Fibroblast of peridontal ligament (primary cell): Measurements from ENCODE around the gene TUBB.

Source experiments
- DNase-seq: peaks from one replicate; pipeline ENCODE4 v3.0.0-alpha.2; 2010; ENCODE audit errors: extremely low read depth

TUBB gene

GRCh38 chr6:30687659-30688431 is 32.3 kb upstream of the TUBB start:
- DNase-seq, result peak; percentile 61

- DNase-seq, result no peak
These were observed 31.6 kb upstream of the TUBB start for GRCh38 chr6:30688569-30688968.

DNA sequence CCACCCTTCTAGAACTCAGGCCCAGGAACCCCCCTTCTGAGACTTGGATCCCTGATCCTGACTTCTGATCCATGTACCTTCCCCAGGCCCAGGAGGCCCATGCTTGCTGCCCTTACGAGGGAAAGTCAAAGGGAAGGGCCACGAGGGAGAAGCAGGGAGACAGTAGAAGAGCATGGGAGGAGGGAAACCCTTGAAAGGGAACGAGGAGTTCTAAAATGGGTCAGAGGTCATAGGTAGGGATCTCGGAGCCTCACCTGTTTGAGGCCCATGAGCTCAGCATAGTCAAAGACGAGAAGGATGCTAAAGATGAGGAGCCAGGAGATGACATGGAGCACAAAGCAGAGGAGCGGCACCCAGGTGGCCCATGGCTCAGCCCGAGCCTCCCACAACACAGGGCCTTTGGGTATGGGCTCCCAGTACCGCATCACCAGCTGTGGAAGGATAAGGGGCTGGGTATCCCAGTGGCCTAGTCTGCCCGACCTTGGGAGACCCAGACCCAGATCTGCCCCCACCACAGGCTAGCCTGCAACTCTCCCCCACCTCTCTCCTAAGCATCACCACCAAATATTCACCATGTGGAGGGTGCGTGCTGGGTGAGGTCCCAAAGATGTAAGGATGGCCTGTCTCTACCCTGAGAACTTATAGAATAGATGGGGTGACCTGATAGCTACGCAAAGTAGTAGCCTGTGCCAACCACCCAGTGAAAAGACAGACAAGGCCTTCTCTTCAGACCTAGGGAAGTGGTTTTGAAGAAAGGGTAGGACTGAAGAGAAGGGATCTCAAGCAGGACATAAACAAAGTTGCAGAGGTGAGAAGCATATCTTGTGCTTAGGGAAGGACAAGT is 30.9 kb upstream of the TUBB start:
- DNase-seq, result no peak

DNA sequence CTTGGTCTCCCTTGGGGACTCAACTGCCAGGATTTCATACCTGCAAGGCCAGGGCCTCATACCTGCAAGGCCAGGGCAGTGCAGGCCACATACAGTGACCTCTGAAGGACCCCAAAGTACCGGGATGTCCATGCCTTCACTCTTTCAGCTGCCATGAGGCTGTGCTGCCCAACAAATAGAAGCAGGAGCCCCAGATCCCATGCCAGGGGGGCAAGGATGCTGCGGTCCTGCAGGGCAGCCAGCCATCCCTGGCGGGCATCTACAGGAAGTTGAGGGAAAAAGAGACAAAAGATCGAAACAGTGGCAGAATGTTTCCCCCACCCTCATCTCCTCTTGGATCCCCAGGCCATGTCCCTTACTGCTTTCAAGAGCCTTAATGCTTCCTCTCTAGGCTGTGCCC is 30.2 kb upstream of the TUBB start:
- no peak for DNase-seq

DNA sequence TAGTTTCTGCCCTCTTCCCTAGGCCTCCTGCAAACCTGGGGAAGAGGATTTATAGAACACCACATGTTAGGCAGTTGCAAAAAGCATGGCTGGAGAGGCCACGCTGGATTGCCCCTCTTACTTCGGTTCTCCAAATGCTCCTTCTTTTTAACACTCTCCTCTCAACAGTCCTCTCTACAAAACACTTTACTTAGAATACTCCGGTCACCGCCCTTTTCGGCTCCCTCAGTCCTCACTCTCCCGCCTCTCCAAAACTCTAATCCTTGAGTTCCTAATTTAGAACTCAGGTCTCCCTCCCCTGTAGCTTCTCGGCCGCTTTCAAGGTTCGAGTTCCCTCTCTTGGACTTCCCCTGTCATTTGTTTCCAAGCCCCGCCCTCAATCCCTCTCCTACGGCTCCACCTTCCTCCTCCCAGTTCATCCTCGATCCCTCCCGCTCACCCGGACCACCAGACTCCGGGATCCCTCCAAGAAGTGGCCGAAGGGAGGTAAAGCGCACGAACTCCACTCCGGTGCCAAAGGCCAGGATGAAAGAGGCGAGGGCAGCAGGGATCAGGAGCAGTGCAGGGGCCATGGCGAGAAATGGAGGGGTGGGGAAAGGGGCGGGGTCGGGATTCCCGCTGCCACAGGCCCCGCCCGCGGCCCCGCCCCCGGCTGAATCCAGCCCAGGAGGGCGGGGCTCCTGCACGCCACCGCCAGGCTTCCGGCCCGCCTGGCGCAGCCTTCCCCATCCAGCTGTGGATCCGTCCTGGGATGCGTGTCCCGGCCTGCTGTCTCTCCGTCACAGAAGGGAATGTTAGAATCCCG is 29.5 kb upstream of the TUBB start, which contains the start of gene NRM:
NRM (minus strand) TSS at position 582 of the 805 bp plus-strand sequence; CDS start at position 572, 10 bp downstream.
- DNase-seq, result peak; percentile 75

DNA sequence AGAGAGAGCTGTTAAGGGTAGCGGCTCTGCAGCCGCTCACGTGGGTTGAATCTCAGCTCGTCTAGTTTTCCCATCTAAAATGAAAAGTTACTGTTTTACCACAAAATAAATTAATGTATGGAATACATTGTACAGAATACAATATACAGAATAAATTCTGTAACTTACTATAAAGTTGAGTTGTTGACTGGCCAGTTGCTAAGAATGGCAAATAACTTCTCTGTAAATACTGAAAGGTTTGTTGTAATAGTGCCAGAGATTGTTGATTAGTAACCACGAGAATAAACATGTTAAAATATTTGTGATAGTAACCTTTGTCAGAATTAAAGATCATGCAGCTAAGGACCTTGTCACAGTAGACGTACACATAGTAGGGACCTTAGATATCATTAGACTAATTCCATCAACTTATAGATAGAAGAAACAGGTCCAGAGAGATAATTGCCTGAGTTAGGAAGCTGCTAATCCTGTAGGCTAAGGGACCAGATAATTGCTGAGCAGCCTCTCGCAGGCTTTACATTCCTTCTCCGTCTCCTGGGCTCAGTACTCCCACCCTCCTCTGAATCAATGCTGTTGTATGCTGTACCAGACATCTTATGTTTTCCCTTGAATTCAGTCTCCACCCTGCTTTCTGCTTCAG is 28.8 kb upstream of the TUBB start:
- no peak for DNase-seq

GRCh38 chr6:30696432-30696831 is 23.7 kb upstream of the TUBB start:
- DNase-seq, result no peak

DNA sequence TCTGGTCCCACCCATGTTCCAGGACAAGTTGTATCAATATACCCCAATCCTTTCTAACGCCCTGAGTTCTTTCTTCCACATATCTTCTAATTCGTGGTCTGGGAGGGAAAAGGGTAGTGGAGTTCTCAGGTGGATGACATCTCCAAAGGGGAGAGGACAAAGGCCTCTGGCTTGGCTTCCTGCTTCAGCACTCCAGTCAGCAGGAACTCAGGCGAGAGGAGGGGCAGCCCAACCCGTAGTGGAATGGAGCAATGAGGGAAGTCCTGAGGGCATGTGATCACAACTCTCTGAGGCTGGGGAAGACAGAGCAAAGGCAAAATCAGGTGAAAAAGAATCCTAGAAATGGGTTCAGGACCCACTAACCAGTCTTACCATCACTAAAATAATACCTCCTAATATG is 19.8 kb upstream of the TUBB start:
- no peak for DNase-seq

- DNase-seq, result no peak
These were observed 17.1 kb upstream of the TUBB start for GRCh38 chr6:30703011-30703410.

- no peak for DNase-seq
These were observed 16.3 kb upstream of the TUBB start for GRCh38 chr6:30703821-30704220.

DNA sequence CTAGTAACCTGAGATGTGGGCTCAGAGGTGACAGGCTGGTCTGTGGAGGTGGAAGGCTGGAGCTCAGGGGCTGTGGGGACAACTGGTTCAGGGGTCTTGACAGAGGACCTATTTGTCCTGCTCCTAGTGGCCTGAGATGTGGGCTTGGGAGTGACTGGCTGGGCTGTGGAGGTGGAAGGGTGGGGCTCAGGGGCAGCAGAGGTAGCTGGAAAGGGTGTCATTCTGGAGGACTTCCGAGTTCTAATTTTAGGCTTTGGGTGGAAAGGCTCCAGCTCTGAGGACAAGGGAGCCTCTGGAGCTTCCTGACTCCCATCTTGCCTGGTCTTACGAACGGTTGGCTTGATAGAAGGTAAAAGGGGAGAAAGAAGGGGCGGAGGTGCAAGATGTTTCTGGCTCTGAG is 14.5 kb upstream of the TUBB start:
- no peak for DNase-seq

DNA sequence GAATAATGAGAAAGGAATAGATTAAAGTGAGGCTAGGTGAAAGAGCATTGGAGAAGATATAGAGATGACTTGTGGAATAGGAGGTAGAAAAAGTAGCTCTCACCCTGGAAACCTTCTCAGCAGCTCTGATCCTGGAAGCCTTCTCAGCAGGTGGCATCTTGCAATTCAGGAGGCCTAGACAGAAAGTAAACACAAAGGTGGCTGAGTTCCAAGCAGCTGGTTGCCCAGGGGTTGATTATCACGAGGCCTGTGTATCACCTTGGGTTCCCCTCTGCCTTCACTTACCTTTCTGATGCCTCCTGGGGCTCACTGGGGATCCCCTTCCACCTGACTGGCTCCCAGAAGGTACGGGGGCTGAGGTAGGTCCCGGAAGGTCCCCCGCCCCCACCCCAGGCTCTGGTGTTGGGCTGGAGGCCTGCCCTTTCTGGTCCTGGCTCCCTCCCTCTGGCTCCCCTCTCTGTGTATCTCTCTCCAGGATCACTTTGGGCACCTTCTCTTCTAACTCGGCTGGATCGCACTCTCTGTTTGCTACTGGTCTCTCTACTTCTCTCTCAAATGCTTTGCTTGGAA is 12.8 kb upstream of the TUBB start:
- no peak for DNase-seq

GRCh38 chr6:30709101-30709868 is 10.9 kb upstream of the TUBB start:
- no peak for DNase-seq

- DNase-seq, result no peak
These were observed 8.3 kb upstream of the TUBB start for GRCh38 chr6:30711758-30712380.

GRCh38 chr6:30712441-30712945 is 7.7 kb upstream of the TUBB start:
- no peak for DNase-seq

DNA sequence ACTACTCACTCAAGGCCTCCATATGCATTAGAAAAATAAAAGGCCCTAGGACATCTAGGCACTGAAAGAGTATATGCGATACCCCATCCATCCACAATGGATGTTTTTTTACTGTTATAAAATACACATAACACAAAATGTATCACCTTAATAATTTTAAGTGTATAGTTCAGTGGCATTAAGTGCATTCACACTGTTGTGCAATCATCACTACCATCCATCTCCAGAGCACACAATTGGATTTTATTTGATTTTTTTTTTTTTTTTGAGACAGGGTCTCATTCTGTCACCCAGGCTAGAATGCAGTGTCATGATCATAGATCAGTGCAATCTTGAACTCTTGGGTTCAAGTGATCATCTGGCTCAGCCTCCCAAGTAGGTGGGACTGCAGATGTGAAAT is 5.9 kb upstream of the TUBB start:
- no peak for DNase-seq

DNA sequence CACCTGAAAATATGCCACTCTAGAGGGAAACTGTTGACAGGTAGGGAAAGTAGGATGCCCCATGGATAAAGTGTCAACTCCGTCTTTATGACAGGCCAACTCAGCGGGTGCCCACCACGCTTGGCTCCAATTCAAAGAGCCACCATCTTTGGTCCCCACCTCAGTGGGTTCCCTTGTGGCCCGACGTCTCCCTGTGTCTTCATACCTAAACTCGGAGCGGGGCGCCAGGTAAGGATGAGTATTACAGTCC is 3.3 kb upstream of the TUBB start:
- no peak for DNase-seq

GRCh38 chr6:30717129-30717844 is 2.9 kb upstream of the TUBB start, which contains the start of gene MDC1:
Gene MDC1, minus strand, starts transcription at chr6:30717281. Its CDS starts 2,106 bp downstream, at chr6:30715175.
- peak; percentile 100 for DNase-seq
